ENCODE measurements around the gene MYO5B. TPM values are rescaled to one million over a fixed set of nuclear protein-coding genes. Genes with fewer than 3 reads are reported as not detected.

The MYO5B gene
- polyA plus RNA-seq, 1 experiment: 0.18 TPM

DNA sequence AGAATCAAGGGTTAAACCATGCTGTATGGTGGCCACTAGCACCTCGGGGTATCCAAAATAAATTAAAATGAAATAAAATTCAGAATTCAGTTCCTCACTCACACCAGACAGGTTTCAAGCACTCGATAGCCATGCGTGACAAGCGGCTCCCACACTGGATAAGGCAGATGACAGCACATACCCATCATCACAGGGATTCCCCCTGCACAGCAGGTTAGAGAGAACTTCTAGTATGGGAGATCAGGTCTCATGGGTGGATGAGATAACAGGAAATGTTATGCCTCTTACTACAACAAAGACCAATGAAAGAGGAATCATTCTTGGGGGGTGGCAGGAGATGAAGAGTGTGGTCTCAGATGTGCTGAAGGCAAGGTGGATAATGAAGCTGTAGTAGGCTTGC lies 259.7 kb downstream of the MYO5B start:
- ChIA-PET POLR2A (no interaction called here), CTCF (no interaction called here)
- no peak overlapping the region for H3K4me3 ChIP-seq (ENCODE audit: low read depth, low read length)
- peaks cover 2% of the 10 kb centered on the region for H3K27me3 ChIP-seq (ENCODE audit: control insufficient read depth, insufficient read depth, low read length)
- no peaks in the 10 kb centered on the region for H3K36me3 ChIP-seq (ENCODE audit: control insufficient read depth, insufficient read depth, low read length)
- no peak for DNase-seq (ENCODE audit: low read depth)
- TF ChIP-seq, protein P1, sequence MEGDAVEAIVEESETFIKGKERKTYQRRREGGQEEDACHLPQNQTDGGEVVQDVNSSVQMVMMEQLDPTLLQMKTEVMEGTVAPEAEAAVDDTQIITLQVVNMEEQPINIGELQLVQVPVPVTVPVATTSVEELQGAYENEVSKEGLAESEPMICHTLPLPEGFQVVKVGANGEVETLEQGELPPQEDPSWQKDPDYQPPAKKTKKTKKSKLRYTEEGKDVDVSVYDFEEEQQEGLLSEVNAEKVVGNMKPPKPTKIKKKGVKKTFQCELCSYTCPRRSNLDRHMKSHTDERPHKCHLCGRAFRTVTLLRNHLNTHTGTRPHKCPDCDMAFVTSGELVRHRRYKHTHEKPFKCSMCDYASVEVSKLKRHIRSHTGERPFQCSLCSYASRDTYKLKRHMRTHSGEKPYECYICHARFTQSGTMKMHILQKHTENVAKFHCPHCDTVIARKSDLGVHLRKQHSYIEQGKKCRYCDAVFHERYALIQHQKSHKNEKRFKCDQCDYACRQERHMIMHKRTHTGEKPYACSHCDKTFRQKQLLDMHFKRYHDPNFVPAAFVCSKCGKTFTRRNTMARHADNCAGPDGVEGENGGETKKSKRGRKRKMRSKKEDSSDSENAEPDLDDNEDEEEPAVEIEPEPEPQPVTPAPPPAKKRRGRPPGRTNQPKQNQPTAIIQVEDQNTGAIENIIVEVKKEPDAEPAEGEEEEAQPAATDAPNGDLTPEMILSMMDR (IDR thresholded peaks at IDR 0.05; ENCODE audit: insufficient read depth, low read depth, low read length): no peak

DNA sequence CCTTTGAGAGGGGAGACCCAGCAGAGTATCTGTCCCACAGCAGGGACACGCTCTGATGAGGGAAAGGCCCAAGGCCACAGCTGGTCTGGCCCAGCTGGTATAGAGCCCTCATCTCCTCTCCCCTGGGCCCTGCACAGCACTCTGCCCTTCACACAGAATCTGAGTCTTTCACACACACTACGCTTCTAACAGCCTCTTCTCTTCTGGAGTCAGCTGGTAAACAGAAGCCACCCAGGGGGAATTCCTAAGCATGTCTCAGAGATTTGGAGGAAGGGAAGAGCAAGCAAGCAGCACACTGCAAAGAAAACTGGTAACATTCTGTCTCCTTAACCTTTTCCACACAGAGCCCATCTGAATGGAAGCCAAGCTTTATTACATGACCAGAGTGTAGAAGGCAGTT lies 260.5 kb downstream of the MYO5B start:
- Histone ChIP-seq H3K4me3 (ENCODE audit: low read depth, low read length) (no peak overlapping the region), H3K36me3 (ENCODE audit: control insufficient read depth, insufficient read depth, low read length) (no peaks in the 10 kb centered on the region), H3K27me3 (ENCODE audit: control insufficient read depth, insufficient read depth, low read length) (peaks cover 2% of the 10 kb centered on the region)
- POLR2A ChIA-PET: no interaction called here
- CTCF ChIA-PET: interaction anchor here (0.8 to 0.9 kb wide), 4 partner anchors 9 to 354 kb away, joined by 3 to 5 read pairs (median 3); no protein-coding TSS in a partner anchor
- TF ChIP-seq, protein P1 (IDR thresholded peaks at IDR 0.05; ENCODE audit: insufficient read depth, low read depth, low read length): no peak
- no peak for DNase-seq (ENCODE audit: low read depth)

DNA sequence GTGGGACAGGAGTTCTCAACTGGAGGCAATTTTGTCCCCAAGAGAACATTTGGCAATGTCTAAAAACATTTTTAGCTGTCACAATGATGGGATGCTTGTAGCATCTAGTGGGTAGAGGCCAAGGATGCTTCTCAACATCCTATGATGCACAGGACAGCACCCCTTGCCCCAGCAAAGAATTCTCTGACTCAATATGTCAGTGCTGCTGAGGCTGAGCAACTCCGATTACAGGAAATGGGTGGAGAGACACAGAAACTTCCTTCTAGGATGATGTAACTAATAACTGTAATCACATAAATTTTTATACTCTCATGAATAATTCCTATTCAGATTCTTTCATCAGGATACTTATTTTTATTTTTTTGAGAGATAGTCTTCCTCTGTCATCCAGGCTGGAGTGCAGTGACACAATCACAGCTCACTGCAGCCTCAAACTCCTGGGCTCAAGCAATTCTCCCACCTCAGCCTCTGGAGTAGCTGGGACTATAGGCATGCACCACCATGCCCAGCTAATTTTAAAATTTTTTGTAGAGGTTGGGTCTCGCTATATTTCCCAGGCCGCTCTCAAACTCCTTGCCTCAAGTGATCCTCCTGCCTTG lies 261.3 kb downstream of the MYO5B start:
- H3K36me3 ChIP-seq (ENCODE audit: control insufficient read depth, insufficient read depth, low read length): no peaks in the 10 kb centered on the region
- POLR2A ChIA-PET: no interaction called here
- H3K27me3 ChIP-seq (ENCODE audit: control insufficient read depth, insufficient read depth, low read length): peaks cover 2% of the 10 kb centered on the region
- H3K4me3 ChIP-seq (ENCODE audit: low read depth, low read length): no peak overlapping the region
- DNase-seq (ENCODE audit: low read depth): no peak
- TF ChIP-seq, protein P1 (IDR thresholded peaks at IDR 0.05; ENCODE audit: insufficient read depth, low read depth, low read length): no peak
- CTCF ChIA-PET: interaction anchor here (0.8 to 0.9 kb wide), 3 partner anchors 8 to 271 kb away, joined by 3 to 5 read pairs (median 3); no protein-coding TSS in a partner anchor

DNA sequence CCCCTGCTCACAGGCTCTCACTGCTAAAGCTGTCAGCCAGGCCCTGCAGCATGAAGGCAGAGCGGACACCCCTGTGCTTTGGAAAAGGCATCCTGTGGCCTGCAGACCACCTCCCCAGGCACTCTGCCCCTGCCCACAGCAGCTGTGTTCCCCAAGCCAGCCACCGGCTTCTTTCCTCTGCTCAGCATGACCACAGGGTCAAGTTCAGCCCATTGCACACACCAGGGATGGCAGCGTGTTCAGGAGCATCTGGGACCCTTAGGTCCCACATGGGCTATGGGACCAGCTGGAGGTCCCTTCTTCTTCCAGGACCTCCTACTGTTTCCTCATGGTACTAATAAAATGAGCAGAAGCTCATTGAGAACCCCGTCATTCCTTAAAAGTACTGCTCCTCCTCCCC lies 263.2 kb downstream of the MYO5B start:
- H3K36me3 ChIP-seq (ENCODE audit: control insufficient read depth, insufficient read depth, low read length): no peaks in the 10 kb centered on the region
- H3K4me3 ChIP-seq (ENCODE audit: low read depth, low read length): no peak overlapping the region
- POLR2A ChIA-PET: no interaction called here
- no peak for DNase-seq (ENCODE audit: low read depth)
- CTCF ChIA-PET: interaction anchor here (0.8 to 1.8 kb wide), 2 partner anchors 9 to 12 kb away, joined by 3 to 5 read pairs; no protein-coding TSS in a partner anchor
- TF ChIP-seq, protein P1 (IDR thresholded peaks at IDR 0.05; ENCODE audit: insufficient read depth, low read depth, low read length): no peak
- H3K27me3 ChIP-seq (ENCODE audit: control insufficient read depth, insufficient read depth, low read length): peaks cover 2% of the 10 kb centered on the region

DNA sequence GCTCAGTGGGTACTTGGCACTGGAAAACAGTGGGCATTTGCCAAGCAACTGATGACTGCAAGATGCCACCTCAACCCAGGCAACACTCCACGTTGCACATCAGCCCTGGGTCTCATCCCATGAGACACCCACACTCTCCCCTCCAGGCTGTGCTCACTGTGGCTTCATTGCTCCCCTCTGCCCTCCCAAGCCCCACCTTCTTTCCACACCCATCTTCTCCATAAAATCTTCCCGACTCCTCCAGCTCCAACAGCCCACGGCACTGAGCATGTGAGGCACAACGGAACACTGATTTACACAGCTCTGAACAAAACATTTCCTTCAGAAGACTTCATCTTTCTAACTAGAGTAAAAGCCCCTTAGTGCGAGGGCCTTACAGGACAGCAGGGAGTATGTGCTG lies 263.8 kb downstream of the MYO5B start:
- ChIA-PET POLR2A (no interaction called here), CTCF (interaction anchor here (1.2 to 1.8 kb wide), 2 partner anchors 13 to 20 kb away, joined by 3 to 5 read pairs; no protein-coding TSS in a partner anchor)
- H3K27me3 ChIP-seq (ENCODE audit: control insufficient read depth, insufficient read depth, low read length): peaks cover 2% of the 10 kb centered on the region
- TF ChIP-seq, protein P1 (IDR thresholded peaks at IDR 0.05; ENCODE audit: insufficient read depth, low read depth, low read length): no peak
- no peak for DNase-seq (ENCODE audit: low read depth)
- H3K4me3 ChIP-seq (ENCODE audit: low read depth, low read length): no peak overlapping the region
- no peaks in the 10 kb centered on the region for H3K36me3 ChIP-seq (ENCODE audit: control insufficient read depth, insufficient read depth, low read length)
